Neuronal stem cell (in vitro differentiated cells): ENCODE results near the gene METTL24.
"Not testable (repeated sequence)": the region's sequence is repeated elsewhere in the genome, so short reads cannot be mapped to it uniquely, and the experiment has no call there.

Experiments
- DNase-seq: peaks from one replicate; pipeline ENCODE4 v3.0.0-alpha.2; 2013; ENCODE audit warnings: low spot score
- H2AFZ ChIP-seq: one replicate; pipeline ENCODE4 v1.6.1; 2013; ENCODE audit warnings: mild to moderate bottlenecking, low read length, inconsistent platforms
- H2AK5ac ChIP-seq: 2 replicates; pipeline ENCODE4 v1.6.1; 2013; ENCODE audit warnings: low read depth, mild to moderate bottlenecking, inconsistent platforms, low read length, moderate library complexity, mixed read lengths
- H2BK120ac ChIP-seq: 2 replicates; pipeline ENCODE4 v1.6.1; 2013; ENCODE audit warnings: low read depth, mild to moderate bottlenecking, inconsistent platforms, low read length, moderate library complexity, mixed read lengths
- H2BK12ac ChIP-seq: one replicate; pipeline ENCODE4 v1.6.1; 2013; ENCODE audit warnings: low read length, inconsistent platforms
- H2BK15ac ChIP-seq: 2 replicates; pipeline ENCODE4 v1.6.1; 2013; ENCODE audit warnings: mild to moderate bottlenecking, low read length, inconsistent platforms, mixed read lengths
- H2BK5ac ChIP-seq: one replicate; pipeline ENCODE4 v1.6.1; 2013; ENCODE audit warnings: inconsistent platforms, mild to moderate bottlenecking, low read length, moderate library complexity
- H3K14ac ChIP-seq: one replicate; pipeline ENCODE4 v1.6.1; 2013; ENCODE audit warnings: low read length, inconsistent platforms
- H3K18ac ChIP-seq: 2 replicates; pipeline ENCODE4 v1.6.1; 2013; ENCODE audit warnings: low read length, inconsistent platforms
- H3K23ac ChIP-seq: 2 replicates; pipeline ENCODE4 v1.6.1; 2013; ENCODE audit warnings: low read depth, mild to moderate bottlenecking, mixed read lengths, low read length, inconsistent platforms; ENCODE audit not compliant: poor library complexity
- H3K27ac ChIP-seq: replicated peaks from 3 replicates; pipeline ENCODE4 v1.5.1; 2013; ENCODE audit warnings: low read length, inconsistent platforms
- H3K27me3 ChIP-seq, 3 experiments: 2 replicates each; pipeline ENCODE4 v1.6.1; 2013; ENCODE audit warnings: low read length in 3 of 3, mild to moderate bottlenecking in 2 of 3, inconsistent platforms in 1 of 3, low read depth in 1 of 3, mixed read lengths in 1 of 3, moderate library complexity in 1 of 3; ENCODE audit not compliant: control insufficient read depth in 3 of 3, insufficient read depth in 3 of 3
- H3K36me3 ChIP-seq, 2 donors: replicated peaks in 1 of 2; 2 replicates each; pipeline ENCODE4 v1.6.1; 2013; ENCODE audit warnings: low read length in 2 of 2; ENCODE audit not compliant: control insufficient read depth in 2 of 2, insufficient read depth in 2 of 2
- H3K4ac ChIP-seq: 2 replicates; pipeline ENCODE4 v1.6.1; 2013; ENCODE audit warnings: inconsistent platforms, mild to moderate bottlenecking, low read length, moderate library complexity
- H3K4me1 ChIP-seq, 2 donors: 1 replicate in 1 of 2; 2 replicates in 1 of 2; pipeline ENCODE4 v1.6.1; 2013; ENCODE audit warnings: low read length in 2 of 2, low read depth in 1 of 2; ENCODE audit not compliant: control insufficient read depth in 2 of 2, insufficient read depth in 1 of 2
- H3K4me2 ChIP-seq: one replicate; pipeline ENCODE4 v1.6.1; 2013; ENCODE audit warnings: mild to moderate bottlenecking, low read length, inconsistent platforms; ENCODE audit not compliant: insufficient read depth, poor library complexity, severe bottlenecking
- H3K4me3 ChIP-seq, 2 donors: 2 replicates each; pipeline ENCODE4 v1.5.1; 2013; ENCODE audit warnings: low read length in 2 of 2, mild to moderate bottlenecking in 2 of 2, inconsistent platforms in 1 of 2, moderate library complexity in 1 of 2
- H3K79me1 ChIP-seq: one replicate; pipeline ENCODE4 v1.6.1; 2013; ENCODE audit warnings: low read depth, mild to moderate bottlenecking, inconsistent platforms, low read length, moderate library complexity
- H3K9ac ChIP-seq: one replicate; pipeline ENCODE4 v1.6.1; 2013; ENCODE audit warnings: mild to moderate bottlenecking, low read depth, low read length, inconsistent platforms; ENCODE audit not compliant: poor library complexity
- H3K9me3 ChIP-seq, 2 donors: replicated peaks in 1 of 2; 2 replicates each; pipeline versions ENCODE3 to v1.6.1; 2013; ENCODE audit warnings: low read length in 2 of 2, mild to moderate bottlenecking in 2 of 2, inconsistent platforms in 1 of 2, low read depth in 1 of 2, mixed read lengths in 1 of 2, moderate library complexity in 1 of 2; ENCODE audit not compliant: control insufficient read depth in 2 of 2, insufficient read depth in 1 of 2
- H4K8ac ChIP-seq: one replicate; pipeline ENCODE4 v1.6.1; 2013; ENCODE audit warnings: low read depth, mild to moderate bottlenecking, inconsistent platforms, low read length, moderate library complexity
- H4K91ac ChIP-seq: one replicate; pipeline ENCODE4 v1.6.1; 2013; ENCODE audit warnings: low read length, low read depth, mild to moderate bottlenecking, inconsistent platforms; ENCODE audit not compliant: poor library complexity
- WGBS, 2 donors: extraction: QIAGEN DNeasy Blood & Tissue Kit; methylation state at CpG; one replicate each; pipeline ENCODE4 v1.1.7; 2013; ENCODE audit warnings: missing lambda C conversion rate in 2 of 2, mixed read lengths in 1 of 2; ENCODE audit not compliant: insufficient read length in 2 of 2, insufficient replicate concordance in 1 of 2; ENCODE audit errors: extremely low coverage in 2 of 2; 5-methylcytosine and 5-hydroxymethylcytosine counted together

The METTL24 gene

DNA sequence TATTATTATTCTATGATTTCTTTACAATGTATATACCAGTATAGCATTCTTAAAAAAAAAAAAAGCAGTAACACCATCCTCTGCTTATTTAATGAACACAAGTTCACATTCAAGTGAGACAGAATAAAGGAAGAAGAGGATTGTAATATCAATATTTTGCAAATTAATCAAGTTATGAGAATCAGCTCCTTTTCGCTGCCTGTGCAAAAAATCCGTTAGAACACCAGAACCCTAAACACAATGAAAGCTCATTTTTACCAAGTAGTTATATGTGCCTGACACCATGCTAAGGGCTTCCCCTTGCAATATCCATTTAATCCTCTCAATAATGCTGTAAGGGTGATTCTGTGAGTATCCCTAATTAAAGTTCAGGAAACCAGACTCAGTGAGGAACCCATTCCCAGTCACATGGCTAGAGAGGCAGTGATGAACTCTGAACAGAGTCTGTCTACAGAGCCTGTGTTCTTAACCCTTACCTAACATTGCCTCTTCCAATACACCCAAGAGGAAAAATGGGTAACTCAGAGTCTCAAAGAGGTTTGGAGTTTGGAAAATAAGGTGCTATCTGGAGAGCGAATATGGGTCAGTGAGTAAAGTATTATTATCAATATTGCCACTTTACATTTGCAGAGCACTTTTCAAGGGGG lies 111.1 kb downstream of the METTL24 start:
- Histone ChIP-seq H2BK120ac (no peak overlapping the region), H3K9ac (no peak overlapping the region), H3K4me1 (peaks cover 0 to 2% of the 10 kb centered on the region in 2 donors), H3K79me1 (no peaks in the 10 kb centered on the region), H2BK5ac (no peak overlapping the region), H3K23ac (no peak overlapping the region), H3K14ac (no peak overlapping the region), H2AK5ac (no peak overlapping the region), H2AFZ (no peak overlapping the region), H3K4ac (no peak overlapping the region), H2BK12ac (no peak overlapping the region), H2BK15ac (no peak overlapping the region), H3K27ac (no peak overlapping the region), H3K4me2 (no peak overlapping the region), H3K27me3 (no peaks in the 10 kb centered on the region), H3K4me3 (no peak overlapping the region), H4K91ac (no peak overlapping the region), H3K36me3 (no peaks in the 10 kb centered on the region), H3K18ac (no peak overlapping the region), H3K9me3 (no peaks in the 10 kb centered on the region), H4K8ac (no peak overlapping the region)
- DNase-seq = no peak
- WGBS, 2 donors = no CpG with 5 or more reads among the region's 3 CpGs

DNA sequence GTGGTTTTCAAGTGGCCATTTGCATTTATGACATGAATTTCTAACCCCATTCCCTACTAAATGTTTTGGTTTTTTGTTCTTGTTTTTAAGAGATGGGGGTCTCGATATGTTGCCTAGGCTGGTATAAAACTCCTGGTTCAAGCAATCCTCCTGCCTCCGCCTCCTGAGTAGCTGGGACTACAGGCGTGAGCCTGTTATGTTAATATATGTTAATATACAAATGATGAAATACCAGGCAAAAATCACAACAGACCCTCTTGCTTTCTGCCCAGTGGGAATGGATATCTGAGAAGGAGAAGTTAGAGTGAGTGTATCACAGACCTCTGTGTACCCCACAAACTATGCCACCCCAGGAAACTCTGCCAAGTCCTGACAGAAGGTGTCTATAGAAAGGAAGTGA lies 111.8 kb downstream of the METTL24 start:
- Histone ChIP-seq H3K23ac (no peak overlapping the region), H4K8ac (no peak overlapping the region), H2AFZ (no peak overlapping the region), H3K4ac (no peak overlapping the region), H2AK5ac (no peak overlapping the region), H3K18ac (no peak overlapping the region), H2BK15ac (no peak overlapping the region), H3K9me3 (no peaks in the 10 kb centered on the region), H2BK12ac (no peak overlapping the region), H3K4me3 (no peak overlapping the region), H3K4me1 (peaks cover 0 to 2% of the 10 kb centered on the region in 2 donors), H3K36me3 (no peaks in the 10 kb centered on the region), H3K9ac (no peak overlapping the region), H3K27ac (no peak overlapping the region), H3K14ac (no peak overlapping the region), H2BK120ac (no peak overlapping the region), H2BK5ac (no peak overlapping the region), H3K27me3 (no peaks in the 10 kb centered on the region), H3K4me2 (no peak overlapping the region), H3K79me1 (no peaks in the 10 kb centered on the region), H4K91ac (no peak overlapping the region)
- DNase-seq = no peak
- no CpG with 5 or more reads among the region's 3 CpGs for WGBS, 2 donors

DNA sequence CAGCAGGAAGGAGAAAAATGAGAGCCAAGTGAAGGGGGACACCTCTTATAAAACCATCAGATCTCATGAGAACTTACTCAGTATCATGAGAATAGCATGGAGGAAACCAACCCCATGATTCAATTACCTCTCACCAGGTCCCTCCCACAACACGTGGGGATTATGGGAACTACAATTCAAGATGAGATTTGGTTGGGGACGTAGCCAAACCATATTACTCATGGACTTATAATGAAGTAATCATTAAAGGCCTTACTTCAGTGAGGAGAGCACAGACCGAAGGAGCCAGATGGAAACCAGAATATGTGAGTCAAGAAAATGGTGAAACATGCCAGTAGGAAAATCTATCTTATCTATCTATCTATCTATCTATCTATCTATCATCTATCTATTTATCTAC lies 113.5 kb downstream of the METTL24 start:
- not testable (repeated sequence) for H3K4ac ChIP-seq, H2AK5ac ChIP-seq, H3K27ac ChIP-seq, H2AFZ ChIP-seq, H2BK5ac ChIP-seq, H3K23ac ChIP-seq, H3K79me1 ChIP-seq, H3K36me3 ChIP-seq, H3K4me3 ChIP-seq, H3K4me1 ChIP-seq, H2BK120ac ChIP-seq, H2BK12ac ChIP-seq, H3K9ac ChIP-seq, H3K18ac ChIP-seq, H3K14ac ChIP-seq, H3K4me2 ChIP-seq, H3K27me3 ChIP-seq, H3K9me3 ChIP-seq, DNase-seq, H4K91ac ChIP-seq, H4K8ac ChIP-seq, H2BK15ac ChIP-seq
- WGBS, 2 donors = no CpG with 5 or more reads among the region's 3 CpGs

DNA sequence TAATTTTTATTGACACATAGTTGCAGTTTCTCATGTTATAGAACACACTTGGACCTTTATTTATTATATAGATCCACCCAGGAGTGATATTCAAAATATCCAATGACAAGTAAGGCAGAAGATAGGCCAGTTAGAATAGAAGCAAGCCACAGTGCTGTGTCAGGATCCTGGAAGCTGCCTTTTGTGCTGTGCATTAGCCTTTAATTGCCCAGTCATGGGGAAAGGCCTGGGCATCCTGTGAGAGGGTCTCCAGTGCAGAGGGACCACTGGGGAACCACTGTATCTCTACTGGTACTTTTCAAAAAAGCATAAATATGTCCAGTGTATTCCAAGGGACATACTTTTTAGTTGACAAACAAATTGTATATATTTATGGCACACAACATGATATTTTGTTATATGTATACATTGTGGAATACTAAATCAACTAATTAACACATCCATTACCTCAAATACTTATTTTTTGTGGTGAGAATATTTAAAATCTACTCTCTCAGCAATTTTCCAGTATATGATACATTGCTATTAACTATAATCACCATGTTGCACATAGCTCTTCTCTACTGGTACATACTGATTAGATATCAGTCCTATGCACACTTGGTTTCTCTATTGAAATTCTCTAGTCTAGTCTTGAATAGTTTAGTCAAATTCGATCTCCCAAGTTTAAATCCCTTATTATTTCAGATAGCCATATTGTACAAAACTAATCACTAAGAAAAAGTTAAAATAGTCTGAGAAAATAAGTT lies 118.4 kb downstream of the METTL24 start:
- H2AK5ac ChIP-seq = no peak overlapping the region
- no peak overlapping the region for H3K4me3 ChIP-seq
- H3K4me1 ChIP-seq = peaks cover 0 to 2% of the 10 kb centered on the region in 2 donors
- H3K27ac ChIP-seq = no peak overlapping the region
- no peak overlapping the region for H2BK15ac ChIP-seq
- peak; percentile 43 for DNase-seq
- no peak overlapping the region for H2BK5ac ChIP-seq
- no peak overlapping the region for H3K23ac ChIP-seq
- H2BK12ac ChIP-seq = no peak overlapping the region
- H3K9ac ChIP-seq = no peak overlapping the region
- peaks cover 0 to 4% of the 10 kb centered on the region in 2 donors for H3K9me3 ChIP-seq
- H3K27me3 ChIP-seq = no peaks in the 10 kb centered on the region
- H4K91ac ChIP-seq = no peak overlapping the region
- no peak overlapping the region for H4K8ac ChIP-seq
- H3K79me1 ChIP-seq = no peaks in the 10 kb centered on the region
- no peak overlapping the region for H3K4me2 ChIP-seq
- no peak overlapping the region for H2AFZ ChIP-seq
- no peak overlapping the region for H3K14ac ChIP-seq
- H3K4ac ChIP-seq = no peak overlapping the region
- no peak overlapping the region for H2BK120ac ChIP-seq
- no peak overlapping the region for H3K18ac ChIP-seq
- no CpG with 5 or more reads among the region's 1 CpG for WGBS, 2 donors
- no peaks in the 10 kb centered on the region for H3K36me3 ChIP-seq
